NCI-H526 treated with DMSO at 0.1 percent for 48 hours (cell line): ENCODE measurements around the gene ATXN10.

ENCODE experiments used
- DNase-seq: peaks from one replicate; lab custom pipeline; 2025; lab: John Stamatoyannopoulos, UW

Gene ATXN10

GRCh38 chr22:45826520-45826919, 154.9 kb downstream of the ATXN10 start:
- DNase-seq = no peak

GRCh38 chr22:45828841-45829240, 157.2 kb downstream of the ATXN10 start:
- no peak for DNase-seq

GRCh38 chr22:45830531-45831245, 159.1 kb downstream of the ATXN10 start:
- no peak for DNase-seq

GRCh38 chr22:45831394-45831793, 159.8 kb downstream of the ATXN10 start:
- no peak for DNase-seq

- DNase-seq = no peak
These were observed 160.5 kb downstream of the ATXN10 start for GRCh38 chr22:45832180-45832579.

- no peak for DNase-seq
These were observed 161.4 kb downstream of the ATXN10 start for GRCh38 chr22:45832959-45833580.

GRCh38 chr22:45833613-45834012, 162.0 kb downstream of the ATXN10 start:
- DNase-seq = no peak

- DNase-seq = no peak
These were observed 162.6 kb downstream of the ATXN10 start for GRCh38 chr22:45834241-45834640.

GRCh38 chr22:45834795-45835194, 163.2 kb downstream of the ATXN10 start:
- no peak for DNase-seq

GRCh38 chr22:45836418-45837169, 165.0 kb downstream of the ATXN10 start:
- no peak for DNase-seq

- no peak for DNase-seq
These were observed 165.9 kb downstream of the ATXN10 start for GRCh38 chr22:45837508-45837907.

GRCh38 chr22:45838305-45838887, 166.8 kb downstream of the ATXN10 start:
- DNase-seq = no peak

GRCh38 chr22:45840483-45840882, 168.8 kb downstream of the ATXN10 start:
- DNase-seq = no peak

- no peak for DNase-seq
These were observed 170.8 kb downstream of the ATXN10 start for GRCh38 chr22:45842291-45842991.

- DNase-seq = no peak
These were observed 171.4 kb downstream of the ATXN10 start for GRCh38 chr22:45843031-45843430.

GRCh38 chr22:45843986-45844385, 172.4 kb downstream of the ATXN10 start:
- no peak for DNase-seq

GRCh38 chr22:45845076-45845487, 173.4 kb downstream of the ATXN10 start:
- no peak for DNase-seq

GRCh38 chr22:45846952-45847351, 175.3 kb downstream of the ATXN10 start:
- DNase-seq = no peak

- no peak for DNase-seq
These were observed 177.3 kb downstream of the ATXN10 start for GRCh38 chr22:45848904-45849303.

GRCh38 chr22:45852826-45853225, 181.2 kb downstream of the ATXN10 start:
- no peak for DNase-seq

GRCh38 chr22:45855961-45856360, 184.3 kb downstream of the ATXN10 start:
- no peak for DNase-seq

GRCh38 chr22:45857519-45857918, 185.9 kb downstream of the ATXN10 start:
- no peak for DNase-seq
